GM19023 (cell line): ENCODE data around the gene FRMD8.
"Not testable (repeated sequence)": the region's sequence is repeated elsewhere in the genome, so short reads cannot be mapped to it uniquely, and the experiment has no call there.

Experiments
- ATAC-seq: cut with Tn5 transposase; IDR thresholded peaks from one replicate; pipeline ENCODE4 v1.9.1; 2021; ENCODE audit warnings: mild to moderate bottlenecking, moderate library complexity; ENCODE audit not compliant: unreplicated experiment

The FRMD8 gene

GRCh38 chr11:65448418-65449105 is 62.1 kb downstream of the FRMD8 start:
- ATAC-seq: no peak

- not testable (repeated sequence) for ATAC-seq
These were observed 64.9 kb downstream of the FRMD8 start for GRCh38 chr11:65451301-65451700.

- not testable (repeated sequence) for ATAC-seq
These were observed 65.8 kb downstream of the FRMD8 start for GRCh38 chr11:65452259-65452658.

GRCh38 chr11:65452806-65453490 is 66.5 kb downstream of the FRMD8 start:
- ATAC-seq: no peak

GRCh38 chr11:65454311-65454695 is 67.9 kb downstream of the FRMD8 start:
- no peak for ATAC-seq

- peak; percentile 89 for ATAC-seq
These were observed 68.4 kb downstream of the FRMD8 start for GRCh38 chr11:65454696-65455456.

GRCh38 chr11:65456418-65456817 is 70.0 kb downstream of the FRMD8 start:
- ATAC-seq: no peak

GRCh38 chr11:65459552-65459951 is 73.1 kb downstream of the FRMD8 start:
- no peak for ATAC-seq
